Heart left ventricle (tissue), 16 donors: ENCODE data around the gene G6PC3. TPM values are rescaled to one million over a fixed set of nuclear protein-coding genes. Genes with fewer than 3 reads are reported as not detected.
A peak's percentile ranks its signal among the peaks of the same experiment; 100 is the strongest.

Experiments used
- ATAC-seq, 4 donors: fragments of 200-7000 bp; cut with Tn5 transposase; one replicate each; pipeline ENCODE4 v1.9.1; 2020 to 2022; ENCODE audit warnings: moderate library complexity in 4 of 4, mild to moderate bottlenecking in 3 of 4, moderate number of reproducible peaks in 1 of 4
- DNase-seq, 5 donors: peaks; one replicate each; pipeline ENCODE4 v3.0.0-alpha.2; 2020
- H3K27ac ChIP-seq, 12 donors: fragments of 200-600 bp; sonication (generic) in 4 of 12; one replicate each; pipeline versions ENCODE4 v1.5.0 to v1.8.0; 2016 to 2022; ENCODE audit warnings: mild to moderate bottlenecking in 2 of 12
- H3K27me3 ChIP-seq, 9 donors: fragments of 200-600 bp; sonication (generic) in 2 of 9; one replicate each; pipeline versions ENCODE4 v1.5.1 to v1.8.0; 2016 to 2022; ENCODE audit warnings: mild to moderate bottlenecking in 3 of 9
- H3K36me3 ChIP-seq, 9 donors: fragments of 200-600 bp; sonication (generic) in 2 of 9; one replicate each; pipeline versions ENCODE4 v1.5.0 to v1.8.0; 2018 to 2022; ENCODE audit warnings: mild to moderate bottlenecking in 2 of 9
- H3K4me1 ChIP-seq, 12 donors: fragments of 200-600 bp; sonication (generic) in 4 of 12; one replicate each; pipeline versions ENCODE4 v1.5.0 to v1.8.0; 2016 to 2022; ENCODE audit warnings: mild to moderate bottlenecking in 3 of 12
- H3K4me3 ChIP-seq, 12 donors: fragments of 200-600 bp; sonication (generic) in 4 of 12; one replicate each; pipeline versions ENCODE4 v1.5.0 to v1.8.0; 2017 to 2022; ENCODE audit warnings: mild to moderate bottlenecking in 9 of 12, moderate library complexity in 4 of 12
- H3K9me3 ChIP-seq, 12 donors: fragments of 200-600 bp; sonication (generic) in 4 of 12; one replicate each; pipeline versions ENCODE4 v1.5.0 to v1.8.0; 2016 to 2022; ENCODE audit warnings: mild to moderate bottlenecking in 1 of 12
- CTCF ChIP-seq, 12 donors: fragments of 200-600 bp; sonication (generic) in 4 of 12; IDR thresholded peaks; one replicate each; pipeline versions ENCODE4 v1.5.0 to v1.8.0; 2018 to 2022; ENCODE audit warnings: antibody characterized with exemption in 12 of 12, mild to moderate bottlenecking in 5 of 12
- POLR2A ChIP-seq, 2 donors: fragments of 450-650 bp; IDR thresholded peaks; one replicate each; pipeline ENCODE4 v1.6.1; 2017; ENCODE audit warnings: antibody characterized with exemption in 2 of 2, mild to moderate bottlenecking in 2 of 2, moderate library complexity in 2 of 2
- WGBS, 4 donors: extraction: QIAGEN DNeasy Blood & Tissue Kit in 2 of 4; methylation state at CpG; one replicate each; pipeline versions ENCODE4 v1.1.5 to v1.1.7; 2013 to 2018; 5-methylcytosine and 5-hydroxymethylcytosine counted together
- intact Hi-C, 10 donors: fragments of 100-400 bp; cut with DNase I; formaldehyde crosslinking; loops; one replicate each; pipeline versions ENCODE4 v1.11.1 to v1.14.2; 2022
- polyA plus RNA-seq, 2 donors: library from polyadenylated mRNA; stranded (reverse); fragments of 200-250 nt; gene quantifications; one replicate each; pipeline ENCODE4 v1.2.3, GENCODE V29; 2013
- total RNA-seq, 9 donors: library from RNA; depleted of rRNA in 2 of 9; stranded (reverse); fragments of >200 nt in 2 of 9; fragmentation: NEBNext Ultra II Directional in 3 of 9; extraction: Animal tissue kit (Norgen Biotek cat#: 25700) in 3 of 9; gene quantifications; one replicate each; pipeline versions ENCODE4 v1.1.0 to v1.2.4, GENCODE V29; 2016 to 2023
- donor health status: ischemic (EF 13 %, LVEDD 7.1; RV severe dilation, severe dysfunction).
- donor health status: healthy with polysubstance abuse.
- donor health status: DM: no; HTN: yes; CAD: no.
- donor health status: DM: no; HTN: no; CAD: no.
- donor health status: ischemic (EF 25% LVEDD 6.9; RV normal size, moderate dysfunction).
- donor health status: ischemic (EF 25% LVEDD 5.7; RV mildly dilated, moderate dysfunction).
- donor health status: healthy.
- donor health status: DM: yes; HTN: yes; CAD: no.
- donor health status: ischemic (EF 35%, LVEDD 5.7; RV mildly dilated, moderate dysfunction).
- donor health status: nonischemic (EF 11% LVEDD 7.7; RV severe dilation, severe dysfunction).
- donor health status: DM: yes; HTN: yes; CAD: no.
- donor health status: PGD.
- donor health status: ischemic (EF 29% LVEDD 5.4; RV normal size, mild dysfunction).
- donor health status: nonischemic (EF 23%, LVEDD 6.1; RV moderate dilation, normal function).

Gene G6PC3
- total and polyA plus RNA-seq, 11 donors, result 28.5 to 75.1 (median 39.1) TPM

GRCh38 chr17:44110011-44110686 lies 39.6 kb downstream of the G6PC3 start:
- intact Hi-C loops, result loop anchor here in 5 of 10 donors (5.0 to 10.0 kb wide), 5 partner anchors 38 to 165 kb away; partner anchors contain the start of genes G6PC3 (in 3 of the 5), TMEM101 (in 3 of the 5), NAGS (in 1 of the 5) and PPY (in 1 of the 5)
- no peak for DNase-seq
- 41 to 49% (median 46%) methylated on average over 8 to 10 of the region's 10 CpGs for WGBS, 4 donors
- peak overlapping the region; percentile 43 to 71 (median 56) for H3K4me3 ChIP-seq
- peak overlapping the region; percentile 84 to 97 (median 93) for H3K27ac ChIP-seq
- H3K4me1 ChIP-seq, result peaks cover 20 to 99% (median 91%) of the 10 kb centered on the region in 12 donors
- no peaks in the 10 kb centered on the region for H3K27me3 ChIP-seq
- H3K36me3 ChIP-seq, result peaks cover 0 to 21% (median 14%) of the 10 kb centered on the region in 9 donors
- no peak for TF ChIP-seq CTCF (IDR thresholded peaks at IDR 0.05)
- TF ChIP-seq POLR2A (IDR thresholded peaks at IDR 0.05), result no peak
- ATAC-seq, result no peak
- no peaks in the 10 kb centered on the region for H3K9me3 ChIP-seq

GRCh38 chr17:44110823-44111633 lies 40.5 kb downstream of the G6PC3 start:
- peak; percentile 72 to 83 (median 82) for ATAC-seq
- DNase-seq, result peak; percentile 99 to 100 (median 100)
- H3K4me1 ChIP-seq, result peaks cover 20 to 99% (median 92%) of the 10 kb centered on the region in 12 donors
- H3K27me3 ChIP-seq, result no peaks in the 10 kb centered on the region
- 0 to 3% (median 2%) methylated on average over 13 to 28 of the region's 28 CpGs for WGBS, 4 donors
- peak overlapping the region; percentile 84 to 97 (median 93) for H3K27ac ChIP-seq
- H3K36me3 ChIP-seq, result peaks cover 0 to 28% (median 22%) of the 10 kb centered on the region in 9 donors
- peak overlapping the region; percentile 43 to 71 (median 56) for H3K4me3 ChIP-seq
- peak in 1 of 12 donors; percentile 19 for TF ChIP-seq CTCF (IDR thresholded peaks at IDR 0.05)
- TF ChIP-seq POLR2A (IDR thresholded peaks at IDR 0.05), result peak; percentile 75 to 95
- intact Hi-C loops, result loop anchor here in 6 of 10 donors (1.0 to 10.0 kb wide), 6 partner anchors 14 to 166 kb away; partner anchors contain the start of genes G6PC3 (in 3 of the 6), TMEM101 (in 3 of the 6), NAGS (in 1 of the 6) and PPY (in 1 of the 6)
- no peaks in the 10 kb centered on the region for H3K9me3 ChIP-seq

GRCh38 chr17:44111777-44112176 lies 41.2 kb downstream of the G6PC3 start:
- TF ChIP-seq POLR2A (IDR thresholded peaks at IDR 0.05), result no peak
- no peak for TF ChIP-seq CTCF (IDR thresholded peaks at IDR 0.05)
- Histone ChIP-seq H3K36me3 (peaks cover 0 to 33% (median 28%) of the 10 kb centered on the region in 9 donors), H3K4me3 (peak overlapping the region in 6 of 12 donors; percentile 33 to 71 (median 61)), H3K27ac (peak overlapping the region; percentile 84 to 97 (median 93)), H3K9me3 (no peaks in the 10 kb centered on the region), H3K4me1 (peaks cover 20 to 98% (median 91%) of the 10 kb centered on the region in 12 donors), H3K27me3 (no peaks in the 10 kb centered on the region)
- 55 to 62% (median 57%) methylated on average over 3 of the region's 3 CpGs for WGBS, 4 donors
- intact Hi-C loops, result loop anchor here in 6 of 10 donors (1.0 to 10.0 kb wide), 6 partner anchors 14 to 167 kb away; partner anchors contain the start of genes G6PC3 (in 3 of the 6), TMEM101 (in 3 of the 6), NAGS (in 1 of the 6) and PPY (in 1 of the 6)
- DNase-seq, result no peak
- ATAC-seq, result no peak
